ENCODE data around the gene GPBP1L1. TPM values are rescaled to one million over a fixed set of nuclear protein-coding genes. Genes with fewer than 3 reads are reported as not detected.

GPBP1L1 gene
- total and polyA plus RNA-seq, 2 of the 4 experiments (the other 2 are of a cell fraction) = 31.5 to 57.4 TPM

DNA sequence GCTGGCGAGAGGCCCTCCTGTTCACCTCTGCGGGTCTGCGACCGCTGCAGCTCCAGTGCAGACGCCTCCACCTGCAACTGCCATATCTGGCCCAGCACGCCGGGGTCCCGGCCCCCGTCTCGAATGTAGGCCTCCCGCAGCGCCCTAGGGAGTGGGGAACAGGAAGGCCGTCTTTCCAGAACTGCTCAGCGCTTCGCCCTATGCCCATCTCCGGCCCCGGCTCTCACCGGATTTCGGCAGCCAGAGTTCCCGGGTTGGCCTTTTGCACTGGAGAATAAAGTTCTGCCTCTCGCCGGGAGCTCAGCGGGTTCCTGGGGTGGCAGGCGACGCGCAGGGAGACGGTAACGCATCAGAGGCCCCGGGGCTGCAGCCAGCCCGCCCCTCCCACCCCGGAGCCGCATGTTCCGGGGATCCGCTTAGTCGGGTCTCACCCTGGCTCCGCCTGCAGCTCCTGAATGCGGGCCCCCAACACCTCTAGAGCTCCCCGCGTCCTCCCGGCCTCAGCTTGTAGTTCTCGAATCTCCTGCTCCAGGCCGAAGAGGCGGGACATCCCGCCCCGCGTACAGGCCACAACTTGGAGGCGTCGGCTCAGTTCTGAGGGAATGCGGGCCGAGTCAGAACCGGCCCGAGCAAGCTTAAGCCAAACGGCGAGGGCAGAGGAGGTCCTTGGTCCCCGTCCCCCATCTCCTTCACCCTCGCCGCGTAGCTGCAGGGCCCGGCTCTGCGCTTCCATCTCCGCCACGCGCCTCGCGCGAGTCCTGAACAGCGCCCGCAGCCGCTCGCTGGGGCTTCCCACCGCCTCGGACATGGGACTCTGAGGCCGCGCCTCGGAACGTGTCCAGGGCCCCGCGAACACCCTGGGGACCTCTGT lies 63.6 kb downstream of the GPBP1L1 start:
- WGBS, 2 experiments (ENCODE audit: extremely low coverage in 2 of 2, insufficient read length in 1 of 2) = 68% methylated on average over 33 of the region's 78 CpGs; no CpG with 5 or more reads in 1 of the 2 experiments
- H2BK120ac ChIP-seq (ENCODE audit: low read depth, low read length) = no peak overlapping the region
- H2AFZ ChIP-seq (replicated peaks; ENCODE audit: low read length, poor library complexity) = peak overlapping the region; percentile 18
- no peaks in the 10 kb centered on the region for H4K20me1 ChIP-seq (ENCODE audit: insufficient read depth, low read length)
- no peak for TF ChIP-seq NFE2L2 (IDR thresholded peaks at IDR 0.05; ENCODE audit: low read depth, low read length)
- TF ChIP-seq, protein P1, sequence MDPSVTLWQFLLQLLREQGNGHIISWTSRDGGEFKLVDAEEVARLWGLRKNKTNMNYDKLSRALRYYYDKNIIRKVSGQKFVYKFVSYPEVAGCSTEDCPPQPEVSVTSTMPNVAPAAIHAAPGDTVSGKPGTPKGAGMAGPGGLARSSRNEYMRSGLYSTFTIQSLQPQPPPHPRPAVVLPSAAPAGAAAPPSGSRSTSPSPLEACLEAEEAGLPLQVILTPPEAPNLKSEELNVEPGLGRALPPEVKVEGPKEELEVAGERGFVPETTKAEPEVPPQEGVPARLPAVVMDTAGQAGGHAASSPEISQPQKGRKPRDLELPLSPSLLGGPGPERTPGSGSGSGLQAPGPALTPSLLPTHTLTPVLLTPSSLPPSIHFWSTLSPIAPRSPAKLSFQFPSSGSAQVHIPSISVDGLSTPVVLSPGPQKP (IDR thresholded peaks at IDR 0.05; ENCODE audit: borderline replicate concordance, low read depth, low read length) = no peak
- TF ChIP-seq RCOR1 (IDR thresholded peaks at IDR 0.05; ENCODE audit: insufficient replicate concordance, low read length) = no peak
- TF ChIP-seq MAFK (IDR thresholded peaks at IDR 0.05; ENCODE audit: low read depth, low read length) = no peak
- no peak for TF ChIP-seq RFX5 (IDR thresholded peaks at IDR 0.05; ENCODE audit: low read depth, low read length)
- TF ChIP-seq BHLHE40 (IDR thresholded peaks at IDR 0.05; ENCODE audit: low read depth, low read length) = no peak
- TF ChIP-seq, protein P2, sequence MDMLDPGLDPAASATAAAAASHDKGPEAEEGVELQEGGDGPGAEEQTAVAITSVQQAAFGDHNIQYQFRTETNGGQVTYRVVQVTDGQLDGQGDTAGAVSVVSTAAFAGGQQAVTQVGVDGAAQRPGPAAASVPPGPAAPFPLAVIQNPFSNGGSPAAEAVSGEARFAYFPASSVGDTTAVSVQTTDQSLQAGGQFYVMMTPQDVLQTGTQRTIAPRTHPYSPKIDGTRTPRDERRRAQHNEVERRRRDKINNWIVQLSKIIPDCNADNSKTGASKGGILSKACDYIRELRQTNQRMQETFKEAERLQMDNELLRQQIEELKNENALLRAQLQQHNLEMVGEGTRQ (IDR thresholded peaks at IDR 0.05; ENCODE audit: low read depth, low read length) = no peak
- TF ChIP-seq, protein P3, sequence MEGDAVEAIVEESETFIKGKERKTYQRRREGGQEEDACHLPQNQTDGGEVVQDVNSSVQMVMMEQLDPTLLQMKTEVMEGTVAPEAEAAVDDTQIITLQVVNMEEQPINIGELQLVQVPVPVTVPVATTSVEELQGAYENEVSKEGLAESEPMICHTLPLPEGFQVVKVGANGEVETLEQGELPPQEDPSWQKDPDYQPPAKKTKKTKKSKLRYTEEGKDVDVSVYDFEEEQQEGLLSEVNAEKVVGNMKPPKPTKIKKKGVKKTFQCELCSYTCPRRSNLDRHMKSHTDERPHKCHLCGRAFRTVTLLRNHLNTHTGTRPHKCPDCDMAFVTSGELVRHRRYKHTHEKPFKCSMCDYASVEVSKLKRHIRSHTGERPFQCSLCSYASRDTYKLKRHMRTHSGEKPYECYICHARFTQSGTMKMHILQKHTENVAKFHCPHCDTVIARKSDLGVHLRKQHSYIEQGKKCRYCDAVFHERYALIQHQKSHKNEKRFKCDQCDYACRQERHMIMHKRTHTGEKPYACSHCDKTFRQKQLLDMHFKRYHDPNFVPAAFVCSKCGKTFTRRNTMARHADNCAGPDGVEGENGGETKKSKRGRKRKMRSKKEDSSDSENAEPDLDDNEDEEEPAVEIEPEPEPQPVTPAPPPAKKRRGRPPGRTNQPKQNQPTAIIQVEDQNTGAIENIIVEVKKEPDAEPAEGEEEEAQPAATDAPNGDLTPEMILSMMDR (conservative IDR thresholded peaks at IDR 0.05; ENCODE audit: low read depth, low read length) = no peak
- no peak for TF ChIP-seq FOS (IDR thresholded peaks at IDR 0.05; ENCODE audit: low read depth, low read length)
- no peak for TF ChIP-seq CEBPB (IDR thresholded peaks at IDR 0.05; ENCODE audit: low read depth, low read length)
- TF ChIP-seq MAZ (IDR thresholded peaks at IDR 0.05; ENCODE audit: borderline replicate concordance, low read depth, low read length) = no peak
- no peak for TF ChIP-seq POLR2A (IDR thresholded peaks at IDR 0.05; ENCODE audit: low read depth, low read length)
- TF ChIP-seq RAD21 (IDR thresholded peaks at IDR 0.05; ENCODE audit: low read length) = no peak
- TF ChIP-seq MXI1 (IDR thresholded peaks at IDR 0.05; ENCODE audit: borderline replicate concordance, low read depth, low read length) = no peak
- intact Hi-C loops (cut with micrococcal nuclease) (no loop called here), dilution Hi-C loops (cut with HindIII; ENCODE audit: low sequenced_read_pairs, unreplicated experiment) (no loop called here), in situ Hi-C loops (cut with MboI; ENCODE audit: low sequenced_read_pairs) (no loop called here)
- H3K36me3 ChIP-seq (ENCODE audit: control insufficient read depth, insufficient read depth, low read length) = peaks cover 30% of the 10 kb centered on the region
- POLR2A ChIA-PET (ENCODE audit: unreplicated experiment) = no interaction called here
- no peak overlapping the region for H4K91ac ChIP-seq (ENCODE audit: insufficient read depth, low read depth, low read length)
- H3K18ac ChIP-seq (ENCODE audit: low read depth, low read length) = no peak overlapping the region
- no peak overlapping the region for H3K4me3 ChIP-seq (ENCODE audit: insufficient read depth, low read depth, low read length)
- H3K56ac ChIP-seq (ENCODE audit: extremely low read depth, insufficient read depth, low read length) = no peak overlapping the region
- CTCF ChIA-PET = no interaction called here
- H2BK15ac ChIP-seq (ENCODE audit: low read depth, low read length) = no peak overlapping the region
- no TSS peak for BruUV-seq (replicated peaks)
- H3K27ac ChIP-seq (ENCODE audit: insufficient read depth, low read length) = no peak overlapping the region
- DNase-seq (no peak), ATAC-seq (ENCODE audit: low read depth) (no peak; the same call in 1 of the 2 replicates)
- H3K14ac ChIP-seq (replicated peaks; ENCODE audit: low read depth, low read length) = no peak overlapping the region
- 0 out of 2 replicates have a peak, but pooled peaks cover 4% of the 10 kb centered on the region for H3K9me1 ChIP-seq (ENCODE audit: insufficient read depth, low read length)
- no peak overlapping the region for H3K4ac ChIP-seq (ENCODE audit: low read depth, low read length)
- peaks cover 0 to 5% of the 10 kb centered on the region in 2 experiments; a peak in 1 of 4 replicates for H3K79me1 ChIP-seq (ENCODE audit: low read depth in 1 of 2, low read length in 2 of 2)
- no peaks in the 10 kb centered on the region for H3K4me1 ChIP-seq (ENCODE audit: control insufficient read depth, insufficient read depth, low read length)
- no peaks in the 10 kb centered on the region for H3K27me3 ChIP-seq (ENCODE audit: control insufficient read depth, insufficient read depth, low read length)
- no peak overlapping the region for H4K5ac ChIP-seq (ENCODE audit: low read depth, low read length)
- no peak overlapping the region for H2BK5ac ChIP-seq (ENCODE audit: low read depth, low read length, poor library complexity, severe bottlenecking)
- no peaks in the 10 kb centered on the region for H3K9me3 ChIP-seq (ENCODE audit: control insufficient read depth, insufficient read depth, low read length)
- H3K9ac ChIP-seq (ENCODE audit: low read depth, low read length) = no peak overlapping the region
- no peak overlapping the region for H2AK5ac ChIP-seq (ENCODE audit: low read depth, low read length)
- no peak overlapping the region for H2AK9ac ChIP-seq (replicated peaks; ENCODE audit: low read depth, low read length, poor library complexity)
- no peak overlapping the region for H3K4me2 ChIP-seq (ENCODE audit: low read depth, low read length)
- no peak overlapping the region for H3K23ac ChIP-seq (ENCODE audit: low read depth, low read length)
- no peak overlapping the region for H2BK20ac ChIP-seq (ENCODE audit: low read depth, low read length)
- H4K8ac ChIP-seq (ENCODE audit: low read depth in 2 of 2, low read length in 2 of 2) = no peak overlapping the region
